Measurements from ENCODE around the gene CDC42EP4.

- no peak for TF ChIP-seq CTCF (IDR thresholded peaks at IDR 0.05; ENCODE audit: low read depth, low read length)
- no peak for TF ChIP-seq EZH2phosphoT487 (IDR thresholded peaks at IDR 0.05; ENCODE audit: low read depth)
These were observed 24.9 kb downstream of the CDC42EP4 start for GRCh38 chr17:73286863-73287296.
